M059J (cell line): Measurements from ENCODE around the gene TNS3. TPM values are rescaled to one million over a fixed set of nuclear protein-coding genes. Genes with fewer than 3 reads are reported as not detected.

Source experiments
- DNase-seq: peaks from one replicate; pipeline ENCODE4 v3.0.0-alpha.2; 2012; ENCODE audit warnings: low read depth
- total RNA-seq: library from RNA; depleted of rRNA; stranded (reverse); fragments of >200 nt; shearing (Covaris generic); gene quantifications from 2 replicates; pipeline ENCODE4 v1.2.3, GENCODE V29; 2014

TNS3 gene
- total RNA-seq, 1 experiment from 2014 or later: 115 TPM

- no peak for DNase-seq
Measured at GRCh38 chr7:47582764-47583738, 1.1 kb upstream of the TNS3 start.

- DNase-seq: no peak
Measured at GRCh38 chr7:47581438-47581803, 490 bp downstream of the TNS3 start.

- peak; percentile 62 for DNase-seq
Measured at GRCh38 chr7:47580811-47581331, 1.0 kb downstream of the TNS3 start.

- DNase-seq: peak; percentile 64
Measured at GRCh38 chr7:47580175-47580706, 1.7 kb downstream of the TNS3 start.

GRCh38 chr7:47579458-47579857 lies 2.5 kb downstream of the TNS3 start:
- peak; percentile 68 for DNase-seq

GRCh38 chr7:47578579-47579270 lies 3.2 kb downstream of the TNS3 start:
- DNase-seq: peak; percentile 93

GRCh38 chr7:47577321-47577919 lies 4.5 kb downstream of the TNS3 start:
- no peak for DNase-seq

GRCh38 chr7:47576866-47577306 lies 5.0 kb downstream of the TNS3 start:
- no peak for DNase-seq

GRCh38 chr7:47576031-47576865 lies 5.7 kb downstream of the TNS3 start:
- DNase-seq: peak; percentile 98

- DNase-seq: no peak
Measured at GRCh38 chr7:47574482-47575329, 7.2 kb downstream of the TNS3 start.

GRCh38 chr7:47573758-47574481 lies 8.0 kb downstream of the TNS3 start:
- DNase-seq: peak; percentile 99

GRCh38 chr7:47572939-47573757 lies 8.8 kb downstream of the TNS3 start:
- no peak for DNase-seq

GRCh38 chr7:47572094-47572445 lies 9.8 kb downstream of the TNS3 start:
- DNase-seq: no peak

GRCh38 chr7:47571331-47572093 lies 10.4 kb downstream of the TNS3 start:
- peak; percentile 98 for DNase-seq

GRCh38 chr7:47570649-47571050 lies 11.3 kb downstream of the TNS3 start:
- DNase-seq: no peak

- no peak for DNase-seq
Measured at GRCh38 chr7:47568547-47568946, 13.4 kb downstream of the TNS3 start.

GRCh38 chr7:47568056-47568455 lies 13.9 kb downstream of the TNS3 start:
- no peak for DNase-seq
